Neural progenitor cell (in vitro differentiated cells): ENCODE measurements around the gene BLTP2.

Experiments used
- CTCF ChIP-seq: fragments of 200-600 bp; sonication (generic); IDR thresholded peaks from 2 replicates; pipeline ENCODE4 v1.5.1; 2017; ENCODE audit warnings: antibody characterized with exemption, mild to moderate bottlenecking
- EZH2 ChIP-seq: fragments of 200-600 bp; sonication (generic); IDR thresholded peaks from 2 replicates; pipeline ENCODE4 v1.6.1; 2017; ENCODE audit warnings: antibody characterized with exemption, mild to moderate bottlenecking, moderate library complexity

GRCh38 chr17:28610376-28610775, 34.6 kb downstream of the BLTP2 start:
- TF ChIP-seq CTCF (no peak), EZH2 (no peak)
